ENCODE measurements around the gene GALK2. TPM values are rescaled to one million over a fixed set of nuclear protein-coding genes. Genes with fewer than 3 reads are reported as not detected.

GALK2 gene
- total RNA-seq = 10 to 100 TPM; 23.3 to 25.2 TPM
- 26.0 to 30.8 reads per million in 2 donors for total RNA-seq

GRCh38 chr15:49169880-49170597, at the start of gene GALK2:
GALK2 (plus strand) TSS chr15:49170247; CDS start chr15:49170323, 76 bp downstream.
- DNase-seq (peak; percentile 66 to 84 (median 67)), ATAC-seq (peak; percentile 98)
- Mint-ChIP-seq H3K27ac (peak within 1 kb of the TSS; percentile 99), H3K4me3 (peak within 1 kb of the TSS; percentile 99), H3K27me3 (no peaks in the 10 kb centered on the region), H3K4me1 (peaks cover 32% of the 10 kb centered on the region), H3K36me3 (ENCODE audit: low read depth) (peaks cover 2% of the 10 kb centered on the region)
- H3K9me3 ChIP-seq (ENCODE audit: control insufficient read depth, low read length, poor library complexity, severe bottlenecking) = no peaks in the 10 kb centered on the region

DNA sequence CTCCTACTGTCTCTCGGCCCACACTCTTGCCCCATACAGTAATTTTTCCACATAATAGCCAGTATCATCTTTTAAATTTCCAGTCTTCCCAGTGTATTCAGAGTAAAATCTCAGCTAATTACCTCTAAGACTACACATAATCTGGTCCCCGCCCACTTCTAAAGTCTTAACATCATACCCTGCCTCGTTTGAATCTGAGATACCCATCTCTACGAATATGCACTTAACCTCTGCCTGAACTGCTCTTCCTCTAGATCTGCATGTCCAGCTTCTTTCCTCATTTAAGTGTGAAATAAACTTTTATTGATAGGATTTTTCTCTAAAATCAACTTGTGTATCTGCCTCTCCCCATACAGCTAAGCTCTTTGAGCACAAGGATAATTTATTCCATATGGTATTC, 49.2 kb upstream of the GALK2 start:
- Mint-ChIP-seq H3K4me3 (peak overlapping the region; percentile 49), H3K27ac (peak overlapping the region; percentile 56), H3K27me3 (no peaks in the 10 kb centered on the region), H3K4me1 (peaks cover 9% of the 10 kb centered on the region), H3K36me3 (ENCODE audit: low read depth) (peaks cover 8% of the 10 kb centered on the region)
- DNase-seq = no peak
- ATAC-seq = no peak
- no peaks in the 10 kb centered on the region for H3K9me3 ChIP-seq (ENCODE audit: control insufficient read depth, low read length, poor library complexity, severe bottlenecking)

DNA sequence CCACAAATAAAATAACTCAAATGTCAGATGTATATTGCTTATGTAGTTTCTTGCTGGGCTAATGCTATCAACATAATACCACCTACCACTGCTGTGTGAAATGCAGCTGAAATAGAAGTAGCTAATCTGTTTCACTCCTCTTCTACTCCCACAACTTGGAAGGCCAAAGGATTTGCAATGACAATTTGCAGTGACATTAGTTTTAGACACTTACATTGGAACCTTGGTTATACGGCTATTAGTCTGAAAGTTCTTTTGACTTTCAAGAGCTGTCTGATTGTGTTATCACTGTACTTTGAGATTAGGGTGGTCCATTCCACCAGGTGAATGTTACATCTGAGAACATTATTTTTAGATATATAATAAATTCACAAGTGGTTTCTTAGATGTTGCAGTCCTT, 48.1 kb upstream of the GALK2 start:
- no peak for ATAC-seq
- DNase-seq = no peak
- H3K27me3 Mint-ChIP-seq = no peaks in the 10 kb centered on the region
- H3K4me3 Mint-ChIP-seq = no peak overlapping the region
- no peaks in the 10 kb centered on the region for H3K9me3 ChIP-seq (ENCODE audit: control insufficient read depth, low read length, poor library complexity, severe bottlenecking)
- H3K4me1 Mint-ChIP-seq = peaks cover 4% of the 10 kb centered on the region
- no peak overlapping the region for H3K27ac Mint-ChIP-seq
- H3K36me3 Mint-ChIP-seq (ENCODE audit: low read depth) = peaks cover 6% of the 10 kb centered on the region

- peaks cover 4% of the 10 kb centered on the region for H3K4me1 Mint-ChIP-seq
- H3K27ac Mint-ChIP-seq = no peak overlapping the region
- no peaks in the 10 kb centered on the region for H3K27me3 Mint-ChIP-seq
Measured at GRCh38 chr15:49122541-49123062, 47.4 kb upstream of the GALK2 start.

GRCh38 chr15:49124371-49124770, 45.7 kb upstream of the GALK2 start:
- ATAC-seq (no peak), DNase-seq (no peak)
- Mint-ChIP-seq H3K4me1 (peaks cover 4% of the 10 kb centered on the region), H3K27me3 (no peaks in the 10 kb centered on the region), H3K36me3 (ENCODE audit: low read depth) (peaks cover 5% of the 10 kb centered on the region), H3K27ac (peak overlapping the region; percentile 16), H3K4me3 (no peak overlapping the region)
- H3K9me3 ChIP-seq (ENCODE audit: control insufficient read depth, low read length, poor library complexity, severe bottlenecking) = no peaks in the 10 kb centered on the region

More at GRCh38 chr15:49122541-49123062, 47.4 kb upstream of the GALK2 start:
- H3K9me3 ChIP-seq (ENCODE audit: control insufficient read depth, low read length, poor library complexity, severe bottlenecking) = no peaks in the 10 kb centered on the region
- peaks cover 5% of the 10 kb centered on the region for H3K36me3 Mint-ChIP-seq (ENCODE audit: low read depth)
- ATAC-seq (no peak), DNase-seq (no peak)
- no peak overlapping the region for H3K4me3 Mint-ChIP-seq

GRCh38 chr15:49131403-49131802, 38.6 kb upstream of the GALK2 start:
- Mint-ChIP-seq H3K27ac (no peak overlapping the region), H3K36me3 (ENCODE audit: low read depth) (peaks cover 3% of the 10 kb centered on the region), H3K4me1 (peaks cover 5% of the 10 kb centered on the region), H3K27me3 (no peaks in the 10 kb centered on the region), H3K4me3 (no peak overlapping the region)
- no peaks in the 10 kb centered on the region for H3K9me3 ChIP-seq (ENCODE audit: control insufficient read depth, low read length, poor library complexity, severe bottlenecking)
- ATAC-seq (no peak), DNase-seq (no peak)

GRCh38 chr15:49134683-49135341, 35.2 kb upstream of the GALK2 start:
- H3K4me1 Mint-ChIP-seq = peaks cover 5% of the 10 kb centered on the region
- no peak for DNase-seq
- peaks cover 3% of the 10 kb centered on the region for H3K36me3 Mint-ChIP-seq (ENCODE audit: low read depth)
- no peaks in the 10 kb centered on the region for H3K27me3 Mint-ChIP-seq
- peak overlapping the region; percentile 66 for H3K27ac Mint-ChIP-seq
- no peak for ATAC-seq
- no peak overlapping the region for H3K4me3 Mint-ChIP-seq
- H3K9me3 ChIP-seq (ENCODE audit: control insufficient read depth, low read length, poor library complexity, severe bottlenecking) = no peaks in the 10 kb centered on the region

GRCh38 chr15:49135342-49135857, 34.6 kb upstream of the GALK2 start:
- ATAC-seq = no peak
- peak overlapping the region; percentile 66 for H3K27ac Mint-ChIP-seq
- H3K27me3 Mint-ChIP-seq = no peaks in the 10 kb centered on the region

DNA sequence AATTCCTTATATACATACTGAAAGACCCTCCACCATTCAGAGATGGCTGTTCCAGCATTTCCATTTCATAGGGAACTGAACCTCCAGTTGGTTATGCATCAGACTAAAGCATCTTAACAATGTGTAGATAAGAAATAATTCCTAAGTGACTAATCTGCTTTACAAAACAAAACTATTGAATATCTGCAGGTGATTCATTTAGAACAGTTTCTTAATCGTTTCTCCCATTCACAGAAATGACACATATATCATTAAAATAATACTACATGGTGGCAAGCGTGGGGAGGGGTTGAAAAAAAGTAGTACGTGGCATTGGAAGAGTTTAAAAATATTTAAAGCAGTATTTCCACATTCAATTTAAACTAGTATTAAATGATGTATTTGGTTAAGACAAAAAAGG, 34.1 kb upstream of the GALK2 start:
- H3K4me1 Mint-ChIP-seq = peaks cover 5% of the 10 kb centered on the region
- ATAC-seq (no peak), DNase-seq (no peak)
- peaks cover 3% of the 10 kb centered on the region for H3K36me3 Mint-ChIP-seq (ENCODE audit: low read depth)
- no peaks in the 10 kb centered on the region for H3K9me3 ChIP-seq (ENCODE audit: control insufficient read depth, low read length, poor library complexity, severe bottlenecking)
- H3K4me3 Mint-ChIP-seq = no peak overlapping the region
- peak overlapping the region; percentile 66 for H3K27ac Mint-ChIP-seq
- H3K27me3 Mint-ChIP-seq = no peaks in the 10 kb centered on the region

More at GRCh38 chr15:49135342-49135857, 34.6 kb upstream of the GALK2 start:
- no peak for DNase-seq
- Mint-ChIP-seq H3K4me3 (no peak overlapping the region), H3K4me1 (peaks cover 5% of the 10 kb centered on the region), H3K36me3 (ENCODE audit: low read depth) (peaks cover 3% of the 10 kb centered on the region)
- H3K9me3 ChIP-seq (ENCODE audit: control insufficient read depth, low read length, poor library complexity, severe bottlenecking) = no peaks in the 10 kb centered on the region

- ATAC-seq (no peak), DNase-seq (no peak)
- no peaks in the 10 kb centered on the region for H3K9me3 ChIP-seq (ENCODE audit: control insufficient read depth, low read length, poor library complexity, severe bottlenecking)
- peaks cover 6% of the 10 kb centered on the region for H3K36me3 Mint-ChIP-seq (ENCODE audit: low read depth)
- H3K4me3 Mint-ChIP-seq = no peak overlapping the region
- peaks cover 7% of the 10 kb centered on the region for H3K4me1 Mint-ChIP-seq
- no peak overlapping the region for H3K27ac Mint-ChIP-seq
- no peaks in the 10 kb centered on the region for H3K27me3 Mint-ChIP-seq
Measured at GRCh38 chr15:49137861-49138260, 32.2 kb upstream of the GALK2 start.

- Mint-ChIP-seq H3K4me1 (peaks cover 32% of the 10 kb centered on the region), H3K36me3 (ENCODE audit: low read depth) (peaks cover 13% of the 10 kb centered on the region), H3K27ac (peak overlapping the region; percentile 85), H3K27me3 (no peaks in the 10 kb centered on the region), H3K4me3 (no peak overlapping the region)
- peak; percentile 68 for ATAC-seq
- no peak for DNase-seq
- H3K9me3 ChIP-seq (ENCODE audit: control insufficient read depth, low read length, poor library complexity, severe bottlenecking) = no peaks in the 10 kb centered on the region
Measured at GRCh38 chr15:49145651-49146609, 24.1 kb upstream of the GALK2 start.

DNA sequence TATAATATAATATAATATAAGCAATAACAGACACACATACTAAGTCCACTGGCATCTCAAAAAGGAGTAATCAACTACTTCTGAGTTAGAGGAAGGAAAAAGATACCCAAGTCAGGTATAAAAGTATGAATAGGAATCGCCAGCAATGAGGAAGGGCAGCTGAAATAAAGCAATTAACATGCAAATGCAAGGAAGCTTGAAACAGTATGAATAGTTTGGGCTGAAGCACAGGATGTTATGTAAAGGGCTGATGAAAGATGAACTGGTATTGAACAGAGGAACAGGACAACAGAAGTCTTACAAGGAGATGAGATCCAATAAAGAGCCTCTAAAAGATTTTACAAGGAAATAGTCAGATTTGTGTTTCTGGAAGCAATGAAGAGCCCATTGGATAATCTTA, 21.7 kb upstream of the GALK2 start:
- H3K27me3 Mint-ChIP-seq = no peaks in the 10 kb centered on the region
- ATAC-seq (no peak), DNase-seq (no peak)
- peak overlapping the region; percentile 81 for H3K27ac Mint-ChIP-seq
- H3K4me1 Mint-ChIP-seq = peaks cover 34% of the 10 kb centered on the region
- H3K36me3 Mint-ChIP-seq (ENCODE audit: low read depth) = peaks cover 5% of the 10 kb centered on the region
- peak overlapping the region; percentile 59 for H3K4me3 Mint-ChIP-seq
- H3K9me3 ChIP-seq (ENCODE audit: control insufficient read depth, low read length, poor library complexity, severe bottlenecking) = no peaks in the 10 kb centered on the region

Data from T-helper 17 cell (primary cell).